ENCODE data around the gene HRH3.

HRH3 gene

DNA sequence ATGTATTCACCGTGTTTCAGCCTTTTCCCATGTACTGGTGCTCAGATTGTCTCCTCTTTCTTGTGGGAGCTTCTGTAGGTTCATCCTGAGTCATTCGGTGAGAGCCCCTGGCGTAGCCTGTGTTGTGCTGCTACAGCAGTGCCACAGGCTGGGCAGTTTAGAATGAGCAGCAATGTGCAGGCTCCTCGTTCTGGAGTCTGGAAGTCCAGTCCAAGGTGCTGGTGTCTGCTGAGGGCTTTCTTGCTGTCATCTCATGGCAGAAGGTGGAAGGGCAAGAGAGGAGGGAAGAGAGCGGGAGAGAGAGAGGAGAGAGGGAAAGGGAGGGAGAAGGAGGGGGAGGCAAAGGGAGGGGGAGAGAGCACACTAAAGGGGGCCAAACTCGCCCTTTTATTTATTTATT, 33.3 kb upstream of the HRH3 start:
- H3K27me3 ChIP-seq (ENCODE audit: insufficient read depth, poor library complexity, severe bottlenecking), result no peaks in the 10 kb centered on the region
- ATAC-seq (ENCODE audit: low read depth), result peak; percentile 26; the same call in 1 of the 3 replicates
- H3K4me3 ChIP-seq (ENCODE audit: severe bottlenecking), result no peak overlapping the region
- DNase-seq (ENCODE audit: low spot score), result no peak
- H3K36me3 ChIP-seq (ENCODE audit: low read depth), result peaks cover 21% of the 10 kb centered on the region
- H3K4me1 ChIP-seq (ENCODE audit: insufficient read depth, poor library complexity, severe bottlenecking), result peaks cover 12% of the 10 kb centered on the region
- TF ChIP-seq CTCF (IDR thresholded peaks at IDR 0.05; ENCODE audit: poor library complexity, severe bottlenecking), result no peak
- H3K9me3 ChIP-seq (ENCODE audit: severe bottlenecking), result no peaks in the 10 kb centered on the region
- no peak overlapping the region for H3K27ac ChIP-seq (ENCODE audit: poor library complexity, severe bottlenecking)

DNA sequence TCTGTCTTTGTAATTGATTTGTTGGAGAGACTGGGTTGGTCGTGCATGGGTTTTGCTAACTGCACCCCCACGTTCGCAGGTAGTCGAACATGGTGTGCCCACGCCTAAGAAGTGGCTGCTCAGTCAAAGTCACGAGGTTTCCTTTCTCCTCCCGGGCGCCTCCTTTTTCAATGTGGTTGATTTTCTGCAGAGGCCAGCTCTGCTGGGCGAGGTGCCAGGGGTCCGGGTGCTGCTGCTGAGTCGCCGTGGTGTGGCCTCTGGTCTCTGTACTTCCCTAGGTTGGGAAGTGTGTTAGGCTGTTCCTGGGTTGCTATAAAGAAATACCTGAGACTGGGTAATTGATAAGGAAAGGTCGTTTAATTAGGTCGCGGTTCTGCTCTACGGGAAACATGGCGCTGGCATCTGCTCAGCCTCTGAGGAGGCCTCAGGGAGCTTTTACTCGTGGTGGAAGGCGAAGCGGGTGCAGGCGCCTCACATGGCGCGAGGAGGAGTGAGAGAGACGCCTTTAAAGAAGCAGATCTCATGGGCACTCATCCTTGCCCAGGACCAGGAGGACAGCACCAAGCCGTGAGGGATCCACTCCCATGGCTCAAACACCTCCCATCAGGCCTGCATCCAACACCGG, 32.4 kb upstream of the HRH3 start:
- H3K27me3 ChIP-seq (ENCODE audit: insufficient read depth, poor library complexity, severe bottlenecking), result no peaks in the 10 kb centered on the region
- no peaks in the 10 kb centered on the region for H3K9me3 ChIP-seq (ENCODE audit: severe bottlenecking)
- no peak for TF ChIP-seq CTCF (IDR thresholded peaks at IDR 0.05; ENCODE audit: poor library complexity, severe bottlenecking)
- ATAC-seq (ENCODE audit: low read depth) (0 out of 3 replicates have a peak, but pooled peaks have one; percentile 22), DNase-seq (ENCODE audit: low spot score) (no peak)
- H3K27ac ChIP-seq (ENCODE audit: poor library complexity, severe bottlenecking), result no peak overlapping the region
- peaks cover 10% of the 10 kb centered on the region for H3K4me1 ChIP-seq (ENCODE audit: insufficient read depth, poor library complexity, severe bottlenecking)
- no peak overlapping the region for H3K4me3 ChIP-seq (ENCODE audit: severe bottlenecking)
- peaks cover 15% of the 10 kb centered on the region for H3K36me3 ChIP-seq (ENCODE audit: low read depth)

- peaks cover 10% of the 10 kb centered on the region for H3K4me1 ChIP-seq (ENCODE audit: insufficient read depth, poor library complexity, severe bottlenecking)
- no peak for ATAC-seq (ENCODE audit: low read depth)
These were observed 28.9 kb upstream of the HRH3 start for GRCh38 chr20:62248890-62249560.

DNA sequence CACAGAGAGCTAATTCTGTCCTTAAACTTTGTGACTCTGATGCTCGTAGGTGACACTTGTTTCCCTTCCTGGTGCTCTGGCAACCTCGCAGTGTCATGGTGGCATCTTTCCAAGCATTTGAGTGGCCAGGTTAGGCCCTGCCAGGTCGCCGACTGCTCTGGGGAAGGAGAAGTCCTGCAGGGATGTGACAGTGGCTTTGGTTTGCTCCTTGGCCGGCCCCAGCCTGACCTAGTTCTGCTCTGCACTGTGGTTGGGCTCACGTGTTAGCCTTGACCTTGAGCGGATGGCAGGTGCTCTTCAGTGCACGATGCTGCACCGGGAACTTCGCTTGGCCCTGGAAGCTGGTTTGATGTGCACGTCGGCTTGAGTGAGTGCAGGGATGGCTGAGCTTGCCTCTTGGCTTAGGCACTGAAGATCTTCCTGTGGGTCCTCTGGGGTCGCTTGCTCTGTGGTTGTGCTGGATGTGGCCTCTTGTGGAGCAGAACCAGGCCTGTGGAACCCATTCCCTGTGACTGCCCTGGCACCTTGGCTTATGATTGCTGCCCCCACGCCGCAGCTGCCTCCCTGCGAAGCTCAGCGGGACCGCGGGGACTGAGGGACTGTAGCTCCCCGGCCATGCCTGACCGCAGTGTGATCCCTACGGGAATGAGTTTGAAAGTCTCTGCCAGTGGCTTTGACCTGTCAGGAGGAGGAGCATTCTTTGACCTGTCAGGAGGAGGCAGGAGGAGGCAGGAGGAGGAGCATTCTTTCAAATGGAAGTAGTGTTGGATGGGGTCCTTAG, 27.0 kb upstream of the HRH3 start:
- no peak overlapping the region for H3K4me3 ChIP-seq (ENCODE audit: severe bottlenecking)
- no peak overlapping the region for H3K27ac ChIP-seq (ENCODE audit: poor library complexity, severe bottlenecking)
- H3K4me1 ChIP-seq (ENCODE audit: insufficient read depth, poor library complexity, severe bottlenecking), result peaks cover under 1% of the 10 kb centered on the region
- H3K9me3 ChIP-seq (ENCODE audit: severe bottlenecking), result no peaks in the 10 kb centered on the region
- no peaks in the 10 kb centered on the region for H3K27me3 ChIP-seq (ENCODE audit: insufficient read depth, poor library complexity, severe bottlenecking)
- no peak for TF ChIP-seq CTCF (IDR thresholded peaks at IDR 0.05; ENCODE audit: poor library complexity, severe bottlenecking)
- ATAC-seq (ENCODE audit: low read depth) (no peak), DNase-seq (ENCODE audit: low spot score) (no peak)
- H3K36me3 ChIP-seq (ENCODE audit: low read depth), result peaks cover 13% of the 10 kb centered on the region

More at GRCh38 chr20:62248890-62249560, 28.9 kb upstream of the HRH3 start:
- no peak overlapping the region for H3K27ac ChIP-seq (ENCODE audit: poor library complexity, severe bottlenecking)
- TF ChIP-seq CTCF (IDR thresholded peaks at IDR 0.05; ENCODE audit: poor library complexity, severe bottlenecking), result no peak
- no peak for DNase-seq (ENCODE audit: low spot score)
- no peaks in the 10 kb centered on the region for H3K27me3 ChIP-seq (ENCODE audit: insufficient read depth, poor library complexity, severe bottlenecking)
- H3K9me3 ChIP-seq (ENCODE audit: severe bottlenecking), result no peaks in the 10 kb centered on the region
- H3K4me3 ChIP-seq (ENCODE audit: severe bottlenecking), result no peak overlapping the region
- peaks cover 5% of the 10 kb centered on the region for H3K36me3 ChIP-seq (ENCODE audit: low read depth)
